HCT116 (cell line): Measurements from ENCODE around the gene PHTF1.

Experiments used
- CEBPB ChIP-seq: IDR thresholded peaks from 2 replicates; pipeline ENCODE4 v1.6.1; 2012; ENCODE audit warnings: low read depth
- EGR1 ChIP-seq: IDR thresholded peaks from 2 replicates; pipeline ENCODE4 v1.6.1; 2012; ENCODE audit warnings: low read depth
- POLR2A ChIP-seq: IDR thresholded peaks from 2 replicates; pipeline ENCODE4 v1.7.0; 2011; ENCODE audit warnings: borderline replicate concordance; ENCODE audit not compliant: insufficient read depth, insufficient read length; ENCODE audit errors: extremely low read depth
- POLR2AphosphoS5 ChIP-seq: IDR thresholded peaks from 2 replicates; pipeline ENCODE4 v1.6.1; 2011; ENCODE audit warnings: mild to moderate bottlenecking, low read depth, low read length, moderate library complexity
- YY1 ChIP-seq: IDR thresholded peaks from 2 replicates; pipeline ENCODE4 v1.6.1; 2011; ENCODE audit warnings: low read length, low read depth, moderate library complexity, mild to moderate bottlenecking; ENCODE audit not compliant: insufficient replicate concordance; ENCODE audit errors: extremely low read depth
- TF ChIP-seq, protein P1 (sequence below): IDR thresholded peaks from 2 replicates; pipeline ENCODE4 v1.6.1; 2012
- TF ChIP-seq, protein P2 (sequence below), 3 experiments: fragments of 200-600 bp in 1 of 3; sonication (generic) in 1 of 3; IDR thresholded peaks in 2 of 3; conservative IDR thresholded peaks in 1 of 3; 2 replicates each; pipeline ENCODE4 v1.5.1; 2012 to 2017; ENCODE audit warnings: low read depth in 2 of 3, low read length in 2 of 3, antibody characterized with exemption in 1 of 3, borderline replicate concordance in 1 of 3, control low read depth in 1 of 3, mild to moderate bottlenecking in 1 of 3, mixed read lengths in 1 of 3, mixed run types in 1 of 3, moderate library complexity in 1 of 3; ENCODE audit not compliant: insufficient read depth in 1 of 3
- TF ChIP-seq, protein P3 (sequence below): IDR thresholded peaks from 2 replicates; pipeline ENCODE4 v1.6.1; 2012; ENCODE audit warnings: low read depth

DNA sequence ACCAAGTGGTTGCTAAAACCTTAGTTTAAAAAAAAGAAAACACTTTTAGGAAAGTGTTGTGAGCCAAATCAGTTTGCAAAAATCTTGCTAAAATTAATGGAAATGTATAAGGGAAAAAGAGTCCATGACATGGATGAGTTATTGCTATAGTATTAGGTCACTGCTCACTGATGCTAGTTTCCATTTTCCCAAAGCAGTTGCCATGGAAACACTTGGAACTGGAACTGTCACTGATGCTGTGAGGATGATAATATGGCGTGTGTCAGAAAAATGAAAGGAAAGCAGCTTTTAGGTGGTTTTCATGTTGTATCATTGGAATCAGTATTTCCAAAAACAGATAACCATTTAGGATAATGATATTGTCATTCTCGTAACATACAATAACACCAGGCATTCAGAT is 104.4 kb downstream of the PHTF1 start:
- TF ChIP-seq EGR1 (no peak), POLR2AphosphoS5 (no peak), CEBPB (no peak), POLR2A (no peak), YY1 (no peak)
- TF ChIP-seq, protein P1, sequence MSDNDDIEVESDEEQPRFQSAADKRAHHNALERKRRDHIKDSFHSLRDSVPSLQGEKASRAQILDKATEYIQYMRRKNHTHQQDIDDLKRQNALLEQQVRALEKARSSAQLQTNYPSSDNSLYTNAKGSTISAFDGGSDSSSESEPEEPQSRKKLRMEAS, result no peak
- TF ChIP-seq, protein P2, sequence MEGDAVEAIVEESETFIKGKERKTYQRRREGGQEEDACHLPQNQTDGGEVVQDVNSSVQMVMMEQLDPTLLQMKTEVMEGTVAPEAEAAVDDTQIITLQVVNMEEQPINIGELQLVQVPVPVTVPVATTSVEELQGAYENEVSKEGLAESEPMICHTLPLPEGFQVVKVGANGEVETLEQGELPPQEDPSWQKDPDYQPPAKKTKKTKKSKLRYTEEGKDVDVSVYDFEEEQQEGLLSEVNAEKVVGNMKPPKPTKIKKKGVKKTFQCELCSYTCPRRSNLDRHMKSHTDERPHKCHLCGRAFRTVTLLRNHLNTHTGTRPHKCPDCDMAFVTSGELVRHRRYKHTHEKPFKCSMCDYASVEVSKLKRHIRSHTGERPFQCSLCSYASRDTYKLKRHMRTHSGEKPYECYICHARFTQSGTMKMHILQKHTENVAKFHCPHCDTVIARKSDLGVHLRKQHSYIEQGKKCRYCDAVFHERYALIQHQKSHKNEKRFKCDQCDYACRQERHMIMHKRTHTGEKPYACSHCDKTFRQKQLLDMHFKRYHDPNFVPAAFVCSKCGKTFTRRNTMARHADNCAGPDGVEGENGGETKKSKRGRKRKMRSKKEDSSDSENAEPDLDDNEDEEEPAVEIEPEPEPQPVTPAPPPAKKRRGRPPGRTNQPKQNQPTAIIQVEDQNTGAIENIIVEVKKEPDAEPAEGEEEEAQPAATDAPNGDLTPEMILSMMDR (IDR thresholded peaks at IDR 0.05 in 2 of 3, conservative IDR thresholded peaks at IDR 0.05 in 1 of 3; ENCODE audit: borderline replicate concordance in 1 of 3, insufficient read depth in 1 of 3, low read depth in 2 of 3, low read length in 2 of 3), result no peak
- TF ChIP-seq, protein P3, sequence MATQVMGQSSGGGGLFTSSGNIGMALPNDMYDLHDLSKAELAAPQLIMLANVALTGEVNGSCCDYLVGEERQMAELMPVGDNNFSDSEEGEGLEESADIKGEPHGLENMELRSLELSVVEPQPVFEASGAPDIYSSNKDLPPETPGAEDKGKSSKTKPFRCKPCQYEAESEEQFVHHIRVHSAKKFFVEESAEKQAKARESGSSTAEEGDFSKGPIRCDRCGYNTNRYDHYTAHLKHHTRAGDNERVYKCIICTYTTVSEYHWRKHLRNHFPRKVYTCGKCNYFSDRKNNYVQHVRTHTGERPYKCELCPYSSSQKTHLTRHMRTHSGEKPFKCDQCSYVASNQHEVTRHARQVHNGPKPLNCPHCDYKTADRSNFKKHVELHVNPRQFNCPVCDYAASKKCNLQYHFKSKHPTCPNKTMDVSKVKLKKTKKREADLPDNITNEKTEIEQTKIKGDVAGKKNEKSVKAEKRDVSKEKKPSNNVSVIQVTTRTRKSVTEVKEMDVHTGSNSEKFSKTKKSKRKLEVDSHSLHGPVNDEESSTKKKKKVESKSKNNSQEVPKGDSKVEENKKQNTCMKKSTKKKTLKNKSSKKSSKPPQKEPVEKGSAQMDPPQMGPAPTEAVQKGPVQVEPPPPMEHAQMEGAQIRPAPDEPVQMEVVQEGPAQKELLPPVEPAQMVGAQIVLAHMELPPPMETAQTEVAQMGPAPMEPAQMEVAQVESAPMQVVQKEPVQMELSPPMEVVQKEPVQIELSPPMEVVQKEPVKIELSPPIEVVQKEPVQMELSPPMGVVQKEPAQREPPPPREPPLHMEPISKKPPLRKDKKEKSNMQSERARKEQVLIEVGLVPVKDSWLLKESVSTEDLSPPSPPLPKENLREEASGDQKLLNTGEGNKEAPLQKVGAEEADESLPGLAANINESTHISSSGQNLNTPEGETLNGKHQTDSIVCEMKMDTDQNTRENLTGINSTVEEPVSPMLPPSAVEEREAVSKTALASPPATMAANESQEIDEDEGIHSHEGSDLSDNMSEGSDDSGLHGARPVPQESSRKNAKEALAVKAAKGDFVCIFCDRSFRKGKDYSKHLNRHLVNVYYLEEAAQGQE, result no peak
